ENCODE data around the gene MUSTN1.
A peak's percentile ranks its signal among the peaks of the same experiment; 100 is the strongest.

Gene MUSTN1

DNA sequence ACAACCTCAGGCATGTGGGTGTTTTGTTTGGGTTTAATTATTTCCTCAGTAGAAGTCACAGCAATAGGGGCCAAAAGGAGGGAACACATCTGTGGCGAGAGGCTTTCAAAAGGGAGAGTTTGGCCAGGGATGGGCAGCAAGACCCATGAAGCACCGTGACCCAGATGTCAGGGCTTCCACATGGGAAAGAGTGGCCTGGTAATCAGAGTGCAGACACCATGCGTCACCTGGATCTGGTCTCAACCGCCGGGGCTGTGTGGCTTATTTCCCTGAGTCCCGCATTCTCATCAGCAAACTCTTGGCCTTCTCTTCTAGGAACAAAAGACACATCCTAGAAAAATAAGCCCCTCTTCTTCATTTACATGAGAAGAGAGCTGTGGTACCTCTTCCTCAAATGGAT lies 12.4 kb upstream of the MUSTN1 start:
- Histone ChIP-seq H3F3A (ENCODE audit: insufficient read depth, low read length) (no peaks in the 10 kb centered on the region), H4K20me1 (ENCODE audit: insufficient read depth, low read length) (no peaks in the 10 kb centered on the region), H2AFZ (ENCODE audit: low read length) (no peak overlapping the region), H3K4me2 (ENCODE audit: low read length) (no peak overlapping the region), H3K4me1 (ENCODE audit: insufficient read depth, low read length, severe bottlenecking) (no peaks in the 10 kb centered on the region), H3K9ac (ENCODE audit: low read length) (no peak overlapping the region), H3K4me3 (ENCODE audit: low read depth, low read length, poor library complexity, severe bottlenecking) (no peak overlapping the region), H3K27me3 (ENCODE audit: insufficient read depth, low read length) (no peaks in the 10 kb centered on the region), H3K27ac (ENCODE audit: low read depth, low read length, poor library complexity, severe bottlenecking) (no peak overlapping the region), H3K9me3 (ENCODE audit: low read length) (no peaks in the 10 kb centered on the region), H3K36me3 (ENCODE audit: insufficient read depth, low read length) (peaks cover 34% of the 10 kb centered on the region; the same call in 1 of the 2 replicates), H3K9me2 (ENCODE audit: low read depth, low read length) (no peaks in the 10 kb centered on the region), H3K79me2 (ENCODE audit: insufficient read depth, low read length) (no peaks in the 10 kb centered on the region)
- no peak for TF ChIP-seq EZH2 (IDR thresholded peaks at IDR 0.05; ENCODE audit: borderline replicate concordance, low read length)
- TF ChIP-seq, protein P1, sequence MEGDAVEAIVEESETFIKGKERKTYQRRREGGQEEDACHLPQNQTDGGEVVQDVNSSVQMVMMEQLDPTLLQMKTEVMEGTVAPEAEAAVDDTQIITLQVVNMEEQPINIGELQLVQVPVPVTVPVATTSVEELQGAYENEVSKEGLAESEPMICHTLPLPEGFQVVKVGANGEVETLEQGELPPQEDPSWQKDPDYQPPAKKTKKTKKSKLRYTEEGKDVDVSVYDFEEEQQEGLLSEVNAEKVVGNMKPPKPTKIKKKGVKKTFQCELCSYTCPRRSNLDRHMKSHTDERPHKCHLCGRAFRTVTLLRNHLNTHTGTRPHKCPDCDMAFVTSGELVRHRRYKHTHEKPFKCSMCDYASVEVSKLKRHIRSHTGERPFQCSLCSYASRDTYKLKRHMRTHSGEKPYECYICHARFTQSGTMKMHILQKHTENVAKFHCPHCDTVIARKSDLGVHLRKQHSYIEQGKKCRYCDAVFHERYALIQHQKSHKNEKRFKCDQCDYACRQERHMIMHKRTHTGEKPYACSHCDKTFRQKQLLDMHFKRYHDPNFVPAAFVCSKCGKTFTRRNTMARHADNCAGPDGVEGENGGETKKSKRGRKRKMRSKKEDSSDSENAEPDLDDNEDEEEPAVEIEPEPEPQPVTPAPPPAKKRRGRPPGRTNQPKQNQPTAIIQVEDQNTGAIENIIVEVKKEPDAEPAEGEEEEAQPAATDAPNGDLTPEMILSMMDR (IDR thresholded peaks at IDR 0.05; ENCODE audit: low read length): no peak

GRCh38 chr3:52846432-52846965 lies 11.7 kb upstream of the MUSTN1 start:
- no peaks in the 10 kb centered on the region for H3K9me3 ChIP-seq (ENCODE audit: low read length)
- no peak overlapping the region for H3K4me2 ChIP-seq (ENCODE audit: low read length)
- H3K4me1 ChIP-seq (ENCODE audit: insufficient read depth, low read length, severe bottlenecking): no peaks in the 10 kb centered on the region
- no peaks in the 10 kb centered on the region for H4K20me1 ChIP-seq (ENCODE audit: insufficient read depth, low read length)
- TF ChIP-seq, protein P1 (IDR thresholded peaks at IDR 0.05; ENCODE audit: low read length): no peak
- TF ChIP-seq EZH2 (IDR thresholded peaks at IDR 0.05; ENCODE audit: borderline replicate concordance, low read length): no peak
- H3K9me2 ChIP-seq (ENCODE audit: low read depth, low read length): no peaks in the 10 kb centered on the region
- no peak overlapping the region for H3K4me3 ChIP-seq (ENCODE audit: low read depth, low read length, poor library complexity, severe bottlenecking)
- no peak overlapping the region for H3K9ac ChIP-seq (ENCODE audit: low read length)
- no peak overlapping the region for H3K27ac ChIP-seq (ENCODE audit: low read depth, low read length, poor library complexity, severe bottlenecking)
- peaks cover 26% of the 10 kb centered on the region; the same call in 1 of the 2 replicates for H3K36me3 ChIP-seq (ENCODE audit: insufficient read depth, low read length)
- no peaks in the 10 kb centered on the region for H3K27me3 ChIP-seq (ENCODE audit: insufficient read depth, low read length)
- no peaks in the 10 kb centered on the region for H3F3A ChIP-seq (ENCODE audit: insufficient read depth, low read length)
- H2AFZ ChIP-seq (ENCODE audit: low read length): no peak overlapping the region
- no peaks in the 10 kb centered on the region for H3K79me2 ChIP-seq (ENCODE audit: insufficient read depth, low read length)

GRCh38 chr3:52845691-52846431 lies 11.0 kb upstream of the MUSTN1 start:
- H3K79me2 ChIP-seq (ENCODE audit: insufficient read depth, low read length): no peaks in the 10 kb centered on the region

More at GRCh38 chr3:52845691-52846431, 11.0 kb upstream of the MUSTN1 start:
- Histone ChIP-seq H3K9me2 (ENCODE audit: low read depth, low read length) (no peaks in the 10 kb centered on the region), H3K4me2 (ENCODE audit: low read length) (no peak overlapping the region), H3K9ac (ENCODE audit: low read length) (no peak overlapping the region), H3K27me3 (ENCODE audit: insufficient read depth, low read length) (no peaks in the 10 kb centered on the region), H3K4me1 (ENCODE audit: insufficient read depth, low read length, severe bottlenecking) (no peaks in the 10 kb centered on the region), H3K36me3 (ENCODE audit: insufficient read depth, low read length) (peaks cover 25% of the 10 kb centered on the region; the same call in 1 of the 2 replicates), H3F3A (ENCODE audit: insufficient read depth, low read length) (no peaks in the 10 kb centered on the region), H3K27ac (ENCODE audit: low read depth, low read length, poor library complexity, severe bottlenecking) (no peak overlapping the region), H4K20me1 (ENCODE audit: insufficient read depth, low read length) (no peaks in the 10 kb centered on the region), H3K4me3 (ENCODE audit: low read depth, low read length, poor library complexity, severe bottlenecking) (no peak overlapping the region), H3K9me3 (ENCODE audit: low read length) (no peaks in the 10 kb centered on the region), H2AFZ (ENCODE audit: low read length) (no peak overlapping the region)
- TF ChIP-seq, protein P1 (IDR thresholded peaks at IDR 0.05; ENCODE audit: low read length): peak; percentile 63
- no peak for TF ChIP-seq EZH2 (IDR thresholded peaks at IDR 0.05; ENCODE audit: borderline replicate concordance, low read length)
